Vagina (tissue), 2 donors: ENCODE measurements around the gene RPLP1. TPM values are rescaled to one million over a fixed set of nuclear protein-coding genes. Genes with fewer than 3 reads are reported as not detected.
A peak's percentile ranks its signal among the peaks of the same experiment; 100 is the strongest.

Experiments used
- DNase-seq, 2 donors: peaks; one replicate each; pipeline ENCODE4 v3.0.0-alpha.2; 2017; ENCODE audit errors: extremely low spot score in 2 of 2
- H3K27ac ChIP-seq: fragments of 200-600 bp; sonication (generic); one replicate; pipeline ENCODE4 v1.5.1; 2019
- H3K27me3 ChIP-seq: fragments of 200-600 bp; sonication (generic); one replicate; pipeline ENCODE4 v1.5.1; 2019
- H3K36me3 ChIP-seq, 2 donors: fragments of 200-600 bp; sonication (generic); one replicate each; pipeline ENCODE4 v1.5.1; 2017 to 2019
- H3K4me1 ChIP-seq: fragments of 200-600 bp; sonication (generic); one replicate; pipeline ENCODE4 v1.5.1; 2019
- H3K4me3 ChIP-seq, 2 donors: fragments of 200-600 bp; sonication (generic); 1 replicate in 1 of 2; 2 replicates in 1 of 2; pipeline ENCODE4 v1.5.1; 2016 to 2019
- H3K9me3 ChIP-seq: fragments of 200-600 bp; sonication (generic); one replicate; pipeline ENCODE4 v1.5.1; 2019
- POLR2A ChIP-seq, 2 donors: fragments of 450-650 bp; IDR thresholded peaks; one replicate each; pipeline ENCODE4 v1.6.1; 2017; ENCODE audit warnings: antibody characterized with exemption in 2 of 2, mild to moderate bottlenecking in 2 of 2, moderate library complexity in 2 of 2
- POLR2AphosphoS5 ChIP-seq, 2 donors: sonication (generic); formaldehyde crosslinking; IDR thresholded peaks; one replicate each; pipeline ENCODE4 v1.9.0; 2017; ENCODE audit warnings: antibody characterized with exemption in 2 of 2, mild to moderate bottlenecking in 2 of 2, low read depth in 1 of 2; ENCODE audit not compliant: insufficient read depth in 1 of 2
- intact Hi-C: fragments of 100-400 bp; cut with DNase I; formaldehyde crosslinking; loops from one replicate; pipeline ENCODE4 v1.15.1; 2023
- total RNA-seq: library from RNA; depleted of rRNA; stranded (reverse); fragments of >200 nt; gene quantifications from one replicate; pipeline ENCODE4 v1.2.3, GENCODE V29; 2016
- TF ChIP-seq, protein P1 (sequence below), 3 experiments: fragments of 450-650 bp in 2 of 3; fragments of 200-600 bp in 1 of 3; sonication (generic) in 1 of 3; IDR thresholded peaks; one replicate each; pipeline ENCODE4 v1.5.1; 2017 to 2019; ENCODE audit warnings: antibody characterized with exemption in 3 of 3, mild to moderate bottlenecking in 2 of 3, moderate library complexity in 2 of 3

The RPLP1 gene
- total RNA-seq, 1 donor from 2014 or later, result 1,258 TPM

DNA sequence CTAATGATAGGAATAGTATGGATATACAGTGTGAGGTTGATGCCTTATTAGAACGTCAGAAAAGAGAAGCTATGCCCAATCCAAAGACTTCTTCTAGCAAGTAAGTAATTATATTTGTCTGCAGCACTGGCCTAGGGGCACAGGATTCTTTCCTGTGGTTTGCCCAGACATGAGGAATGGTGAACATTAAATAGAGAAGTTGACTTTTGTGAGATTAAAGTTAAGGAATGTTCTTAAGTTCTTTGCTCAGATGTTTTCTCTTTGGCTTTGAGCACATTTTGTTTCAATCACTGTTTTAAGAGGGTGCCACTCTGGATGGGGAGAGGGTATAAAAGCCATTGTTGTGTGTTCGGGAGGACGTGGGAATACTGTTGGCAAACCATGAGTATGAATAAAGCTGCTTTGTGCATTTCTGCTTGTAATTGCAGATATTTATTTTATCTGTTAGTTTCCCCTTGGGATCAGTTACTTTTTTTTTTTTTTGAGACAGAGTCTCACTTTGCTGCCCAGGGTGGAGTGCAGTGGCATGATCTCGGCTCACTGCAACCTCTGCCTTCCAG is 30.2 kb upstream of the RPLP1 start:
- no peak overlapping the region for H3K27ac ChIP-seq
- no peaks in the 10 kb centered on the region for H3K36me3 ChIP-seq
- intact Hi-C loops, result no loop called here
- DNase-seq, result no peak
- H3K4me1 ChIP-seq, result no peaks in the 10 kb centered on the region
- H3K27me3 ChIP-seq, result no peaks in the 10 kb centered on the region
- H3K4me3 ChIP-seq, result no peak overlapping the region
- no peaks in the 10 kb centered on the region for H3K9me3 ChIP-seq
- no peak for TF ChIP-seq POLR2AphosphoS5 (IDR thresholded peaks at IDR 0.05; ENCODE audit: insufficient read depth in 1 of 2, low read depth in 1 of 2)
- TF ChIP-seq, protein P1, sequence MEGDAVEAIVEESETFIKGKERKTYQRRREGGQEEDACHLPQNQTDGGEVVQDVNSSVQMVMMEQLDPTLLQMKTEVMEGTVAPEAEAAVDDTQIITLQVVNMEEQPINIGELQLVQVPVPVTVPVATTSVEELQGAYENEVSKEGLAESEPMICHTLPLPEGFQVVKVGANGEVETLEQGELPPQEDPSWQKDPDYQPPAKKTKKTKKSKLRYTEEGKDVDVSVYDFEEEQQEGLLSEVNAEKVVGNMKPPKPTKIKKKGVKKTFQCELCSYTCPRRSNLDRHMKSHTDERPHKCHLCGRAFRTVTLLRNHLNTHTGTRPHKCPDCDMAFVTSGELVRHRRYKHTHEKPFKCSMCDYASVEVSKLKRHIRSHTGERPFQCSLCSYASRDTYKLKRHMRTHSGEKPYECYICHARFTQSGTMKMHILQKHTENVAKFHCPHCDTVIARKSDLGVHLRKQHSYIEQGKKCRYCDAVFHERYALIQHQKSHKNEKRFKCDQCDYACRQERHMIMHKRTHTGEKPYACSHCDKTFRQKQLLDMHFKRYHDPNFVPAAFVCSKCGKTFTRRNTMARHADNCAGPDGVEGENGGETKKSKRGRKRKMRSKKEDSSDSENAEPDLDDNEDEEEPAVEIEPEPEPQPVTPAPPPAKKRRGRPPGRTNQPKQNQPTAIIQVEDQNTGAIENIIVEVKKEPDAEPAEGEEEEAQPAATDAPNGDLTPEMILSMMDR (IDR thresholded peaks at IDR 0.05), result no peak
- no peak for TF ChIP-seq POLR2A (IDR thresholded peaks at IDR 0.05)

DNA sequence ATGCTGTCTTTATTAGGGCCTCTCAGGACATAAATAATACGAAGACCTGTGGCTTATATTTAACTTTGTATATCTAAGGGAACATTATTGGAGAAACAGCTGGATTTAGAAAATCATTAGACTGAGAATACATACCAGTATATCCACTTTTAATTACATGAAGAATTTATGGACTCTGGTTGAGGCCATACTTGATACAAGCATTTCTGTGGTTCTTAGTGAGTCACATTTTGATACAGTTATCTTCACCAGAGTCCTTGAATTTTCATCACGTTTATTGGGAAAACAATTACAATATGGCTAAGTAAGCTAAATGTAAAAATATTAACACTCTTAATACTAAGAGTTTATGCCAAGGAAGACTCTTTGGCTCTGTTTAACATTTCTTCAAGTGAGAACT is 28.6 kb upstream of the RPLP1 start:
- no peak for TF ChIP-seq POLR2A (IDR thresholded peaks at IDR 0.05)
- no peak for TF ChIP-seq POLR2AphosphoS5 (IDR thresholded peaks at IDR 0.05; ENCODE audit: insufficient read depth in 1 of 2, low read depth in 1 of 2)
- TF ChIP-seq, protein P1 (IDR thresholded peaks at IDR 0.05), result no peak
- DNase-seq, result no peak

DNA sequence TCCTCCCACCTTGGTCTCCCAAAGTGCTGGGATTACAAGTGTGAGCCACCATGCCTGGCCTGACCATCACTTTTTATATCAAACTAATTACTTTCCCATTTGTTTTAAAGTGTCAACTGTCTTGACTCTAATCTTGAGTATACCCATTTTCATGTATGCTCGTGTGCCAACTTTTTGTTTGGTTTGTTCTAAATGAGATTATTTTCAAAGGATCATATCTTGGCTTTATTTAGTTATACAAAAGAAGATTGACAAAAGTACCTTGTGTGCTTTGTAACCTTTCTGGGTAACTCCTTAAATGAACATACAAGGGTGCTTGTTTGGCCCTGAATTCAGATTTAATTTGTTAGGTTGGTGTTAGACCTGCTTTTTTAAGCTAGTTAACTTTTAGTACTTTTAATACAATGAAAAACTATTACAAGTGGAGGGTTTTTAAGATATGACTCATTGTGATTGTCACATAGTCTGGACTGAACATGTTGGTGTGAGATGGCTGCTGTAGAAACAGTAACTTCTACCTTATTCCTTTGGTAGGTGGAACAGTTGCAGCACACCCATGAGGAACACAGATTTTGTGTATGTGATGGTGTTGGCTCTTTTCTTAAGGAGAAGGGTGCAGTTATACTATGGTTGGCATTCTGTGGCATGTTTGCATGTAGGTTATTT is 27.7 kb upstream of the RPLP1 start:
- Histone ChIP-seq H3K27me3 (no peaks in the 10 kb centered on the region), H3K9me3 (no peaks in the 10 kb centered on the region), H3K27ac (no peak overlapping the region), H3K36me3 (no peaks in the 10 kb centered on the region), H3K4me3 (no peak overlapping the region), H3K4me1 (no peaks in the 10 kb centered on the region)
- intact Hi-C loops, result no loop called here
- no peak for DNase-seq
- TF ChIP-seq POLR2A (IDR thresholded peaks at IDR 0.05), result no peak
- TF ChIP-seq, protein P1 (IDR thresholded peaks at IDR 0.05), result no peak
- no peak for TF ChIP-seq POLR2AphosphoS5 (IDR thresholded peaks at IDR 0.05; ENCODE audit: insufficient read depth in 1 of 2, low read depth in 1 of 2)

More for the DNA sequence above, 28.6 kb upstream of the RPLP1 start:
- intact Hi-C loops, result no loop called here
- no peak overlapping the region for H3K4me3 ChIP-seq
- H3K27me3 ChIP-seq, result no peaks in the 10 kb centered on the region
- H3K36me3 ChIP-seq, result no peaks in the 10 kb centered on the region
- H3K4me1 ChIP-seq, result no peaks in the 10 kb centered on the region
- no peaks in the 10 kb centered on the region for H3K9me3 ChIP-seq
- no peak overlapping the region for H3K27ac ChIP-seq

DNA sequence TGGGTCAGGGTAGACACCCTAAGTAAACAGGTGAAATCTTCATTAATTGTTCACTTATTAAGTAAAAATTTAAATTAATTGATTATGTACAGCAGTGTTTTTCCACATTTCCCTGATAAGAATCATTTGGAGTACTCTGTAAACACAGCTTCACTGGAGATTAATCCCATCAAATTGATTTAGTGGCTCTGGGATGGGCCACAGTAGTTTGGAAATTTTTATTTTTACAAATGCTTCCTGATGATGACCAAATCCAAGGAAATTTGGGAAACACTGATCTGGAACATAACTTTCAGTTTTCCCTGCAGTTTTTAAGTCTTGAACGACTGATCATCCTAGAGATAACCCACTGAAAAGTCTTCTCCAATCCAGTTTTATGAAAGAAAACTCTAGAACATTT is 18.8 kb upstream of the RPLP1 start:
- intact Hi-C loops, result no loop called here
- H3K36me3 ChIP-seq, result no peaks in the 10 kb centered on the region
- H3K4me1 ChIP-seq, result no peaks in the 10 kb centered on the region
- no peaks in the 10 kb centered on the region for H3K9me3 ChIP-seq
- H3K27me3 ChIP-seq, result no peaks in the 10 kb centered on the region
- TF ChIP-seq, protein P1 (IDR thresholded peaks at IDR 0.05), result no peak
- no peak for TF ChIP-seq POLR2A (IDR thresholded peaks at IDR 0.05)
- TF ChIP-seq POLR2AphosphoS5 (IDR thresholded peaks at IDR 0.05; ENCODE audit: insufficient read depth in 1 of 2, low read depth in 1 of 2), result no peak
- H3K27ac ChIP-seq, result peak overlapping the region; percentile 0
- H3K4me3 ChIP-seq, result no peak overlapping the region
- DNase-seq, result no peak

DNA sequence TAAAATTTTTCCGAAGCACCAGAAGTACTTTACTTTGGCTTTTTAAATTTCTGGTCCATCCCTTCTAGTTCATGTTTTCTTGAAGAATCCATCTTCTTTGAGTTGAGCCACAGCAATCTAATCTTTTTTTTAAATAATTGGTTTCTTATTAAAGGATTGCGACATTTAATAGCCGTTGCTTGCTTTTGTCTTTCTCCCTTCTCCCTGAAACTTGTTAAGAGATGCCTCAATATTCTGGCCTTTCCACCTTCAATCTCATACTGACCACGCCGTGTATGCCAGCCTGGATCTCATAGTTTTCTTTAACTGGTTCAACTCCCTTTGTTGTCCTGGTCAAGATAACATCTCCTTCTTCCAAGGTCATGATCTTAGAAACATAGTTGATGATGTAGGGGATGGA is 18.4 kb upstream of the RPLP1 start:
- Histone ChIP-seq H3K4me1 (no peaks in the 10 kb centered on the region), H3K36me3 (no peaks in the 10 kb centered on the region), H3K27ac (peak overlapping the region; percentile 0), H3K4me3 (no peak overlapping the region), H3K27me3 (no peaks in the 10 kb centered on the region), H3K9me3 (no peaks in the 10 kb centered on the region)
- intact Hi-C loops, result no loop called here
- DNase-seq, result no peak
- TF ChIP-seq, protein P1 (IDR thresholded peaks at IDR 0.05), result no peak
- TF ChIP-seq POLR2A (IDR thresholded peaks at IDR 0.05) (no peak), POLR2AphosphoS5 (IDR thresholded peaks at IDR 0.05; ENCODE audit: insufficient read depth in 1 of 2, low read depth in 1 of 2) (no peak)
